Measurements from ENCODE around the gene RAPGEF2.

RAPGEF2 gene

GRCh38 chr4:159201168-159201567, 98.3 kb downstream of the RAPGEF2 start:
- H3K9me3 ChIP-seq (ENCODE audit: insufficient read depth, low read length) = no peaks in the 10 kb centered on the region
- no peaks in the 10 kb centered on the region for H3K9me2 ChIP-seq (replicated peaks; ENCODE audit: insufficient read depth, low read length)
- H3K4me3 ChIP-seq (ENCODE audit: insufficient read depth, low read length, poor library complexity, severe bottlenecking) = no peak overlapping the region
- no peaks in the 10 kb centered on the region for H3K36me3 ChIP-seq (ENCODE audit: low read length)
- H2AFZ ChIP-seq (ENCODE audit: low read depth, low read length, severe bottlenecking) = no peak overlapping the region
- H3K79me2 ChIP-seq (ENCODE audit: insufficient read depth, low read length) = no peaks in the 10 kb centered on the region
- no peaks in the 10 kb centered on the region for H3K27me3 ChIP-seq (ENCODE audit: low read length)
- no peak overlapping the region for H3K9ac ChIP-seq (ENCODE audit: low read length)
- no peak overlapping the region for H3K27ac ChIP-seq (ENCODE audit: low read depth, low read length)
- no peaks in the 10 kb centered on the region for H3F3A ChIP-seq (ENCODE audit: insufficient read depth)
- H4K20me1 ChIP-seq (ENCODE audit: low read depth, low read length) = no peaks in the 10 kb centered on the region
- TF ChIP-seq CTCF (IDR thresholded peaks at IDR 0.05; ENCODE audit: insufficient read depth, low read length, poor library complexity, severe bottlenecking) = no peak
- no peak for TF ChIP-seq EZH2phosphoT487 (conservative IDR thresholded peaks at IDR 0.05; ENCODE audit: low read length)
- H3K4me2 ChIP-seq (ENCODE audit: low read depth, low read length, poor library complexity, severe bottlenecking) = no peak overlapping the region

GRCh38 chr4:159204566-159204965, 101.7 kb downstream of the RAPGEF2 start:
- no peak overlapping the region for H2AFZ ChIP-seq (ENCODE audit: low read depth, low read length, severe bottlenecking)
- H3K36me3 ChIP-seq (ENCODE audit: low read length) = no peaks in the 10 kb centered on the region
- H3K79me2 ChIP-seq (ENCODE audit: insufficient read depth, low read length) = no peaks in the 10 kb centered on the region
- H3K4me3 ChIP-seq (ENCODE audit: insufficient read depth, low read length, poor library complexity, severe bottlenecking) = no peak overlapping the region
- TF ChIP-seq EZH2phosphoT487 (conservative IDR thresholded peaks at IDR 0.05; ENCODE audit: low read length) (no peak), CTCF (IDR thresholded peaks at IDR 0.05; ENCODE audit: insufficient read depth, low read length, poor library complexity, severe bottlenecking) (no peak)
- H3K27me3 ChIP-seq (ENCODE audit: low read length) = no peaks in the 10 kb centered on the region
- H3K4me2 ChIP-seq (ENCODE audit: low read depth, low read length, poor library complexity, severe bottlenecking) = no peak overlapping the region
- no peaks in the 10 kb centered on the region for H3K9me3 ChIP-seq (ENCODE audit: insufficient read depth, low read length)
- no peak overlapping the region for H3K27ac ChIP-seq (ENCODE audit: low read depth, low read length)
- H3F3A ChIP-seq (ENCODE audit: insufficient read depth) = no peaks in the 10 kb centered on the region
- H3K9ac ChIP-seq (ENCODE audit: low read length) = no peak overlapping the region
- H3K9me2 ChIP-seq (replicated peaks; ENCODE audit: insufficient read depth, low read length) = no peaks in the 10 kb centered on the region
- H4K20me1 ChIP-seq (ENCODE audit: low read depth, low read length) = no peaks in the 10 kb centered on the region

- no peak overlapping the region for H3K4me3 ChIP-seq (ENCODE audit: insufficient read depth, low read length, poor library complexity, severe bottlenecking)
- H3K36me3 ChIP-seq (ENCODE audit: low read length) = no peaks in the 10 kb centered on the region
- no peaks in the 10 kb centered on the region for H4K20me1 ChIP-seq (ENCODE audit: low read depth, low read length)
- H3K9me3 ChIP-seq (ENCODE audit: insufficient read depth, low read length) = no peaks in the 10 kb centered on the region
- H3K9me2 ChIP-seq (replicated peaks; ENCODE audit: insufficient read depth, low read length) = no peaks in the 10 kb centered on the region
- no peak overlapping the region for H3K27ac ChIP-seq (ENCODE audit: low read depth, low read length)
- H3K79me2 ChIP-seq (ENCODE audit: insufficient read depth, low read length) = no peaks in the 10 kb centered on the region
- TF ChIP-seq EZH2phosphoT487 (conservative IDR thresholded peaks at IDR 0.05; ENCODE audit: low read length) (no peak), CTCF (IDR thresholded peaks at IDR 0.05; ENCODE audit: insufficient read depth, low read length, poor library complexity, severe bottlenecking) (no peak)
- no peak overlapping the region for H3K4me2 ChIP-seq (ENCODE audit: low read depth, low read length, poor library complexity, severe bottlenecking)
- no peak overlapping the region for H2AFZ ChIP-seq (ENCODE audit: low read depth, low read length, severe bottlenecking)
- H3K9ac ChIP-seq (ENCODE audit: low read length) = no peak overlapping the region
- H3K27me3 ChIP-seq (ENCODE audit: low read length) = no peaks in the 10 kb centered on the region
- no peaks in the 10 kb centered on the region for H3F3A ChIP-seq (ENCODE audit: insufficient read depth)
These were observed 102.6 kb downstream of the RAPGEF2 start for GRCh38 chr4:159205466-159205865.
